Loucy (cell line): ENCODE measurements around the gene ZCCHC2.

ENCODE experiments used
- H2AFZ ChIP-seq: fragments of 200-600 bp; sonication (generic); 2 replicates; pipeline ENCODE4 v1.6.0; 2016; ENCODE audit warnings: antibody characterized with exemption, mild to moderate bottlenecking, low read length, moderate library complexity
- H3F3A ChIP-seq: fragments of 200-600 bp; 2 replicates; pipeline ENCODE4 v1.6.0; 2016; ENCODE audit warnings: antibody characterized with exemption, low read depth, mild to moderate bottlenecking
- H3K27me3 ChIP-seq: fragments of 200-600 bp; sonication (generic); 2 replicates; pipeline ENCODE4 v1.6.1; 2014; ENCODE audit warnings: low read length, mild to moderate bottlenecking; ENCODE audit not compliant: insufficient read depth, poor library complexity, severe bottlenecking
- H3K36me3 ChIP-seq: fragments of 200-600 bp; sonication (generic); 2 replicates; pipeline ENCODE4 v1.6.1; 2016; ENCODE audit warnings: low read length; ENCODE audit not compliant: insufficient read depth
- H3K4me1 ChIP-seq: fragments of 200-600 bp; sonication (generic); 2 replicates; pipeline ENCODE4 v1.5.1; 2014; ENCODE audit warnings: low read length, mild to moderate bottlenecking; ENCODE audit not compliant: insufficient read depth, poor library complexity, severe bottlenecking
- H3K4me2 ChIP-seq: fragments of 200-600 bp; sonication (generic); 2 replicates; pipeline ENCODE4 v1.6.0; 2014; ENCODE audit warnings: antibody characterized with exemption, low read length, low read depth, mild to moderate bottlenecking; ENCODE audit not compliant: poor library complexity, severe bottlenecking
- H3K4me3 ChIP-seq: fragments of 200-600 bp; sonication (generic); 2 replicates; pipeline ENCODE4 v1.5.1; 2014; ENCODE audit warnings: low read length, mild to moderate bottlenecking, mixed read lengths; ENCODE audit not compliant: poor library complexity, severe bottlenecking
- H3K79me2 ChIP-seq: fragments of 200-600 bp; sonication (generic); 2 replicates; pipeline ENCODE4 v1.6.1; 2014; ENCODE audit warnings: low read length; ENCODE audit not compliant: insufficient read depth
- H3K9ac ChIP-seq: fragments of 200-600 bp; sonication (generic); 2 replicates; pipeline ENCODE4 v1.6.0; 2014; ENCODE audit warnings: mild to moderate bottlenecking, low read depth, low read length, moderate library complexity; ENCODE audit not compliant: poor library complexity, severe bottlenecking
- H3K9me2 ChIP-seq: fragments of 200-600 bp; sonication (generic); replicated peaks from 2 replicates; pipeline ENCODE4 v1.6.1; 2016; ENCODE audit warnings: low read depth, low read length, mixed read lengths
- H3K9me3 ChIP-seq: fragments of 200-600 bp; sonication (generic); 2 replicates; pipeline ENCODE4 v1.6.1; 2014; ENCODE audit warnings: mild to moderate bottlenecking, antibody characterized with exemption, low read length, low read depth; ENCODE audit not compliant: insufficient read depth
- H4K20me1 ChIP-seq: fragments of 200-600 bp; sonication (generic); 2 replicates; pipeline ENCODE4 v1.6.0; 2014; ENCODE audit warnings: antibody characterized with exemption, low read length, mild to moderate bottlenecking; ENCODE audit not compliant: insufficient read depth, poor library complexity, severe bottlenecking
- CTCF ChIP-seq: fragments of 200-600 bp; sonication (generic); conservative IDR thresholded peaks from 2 replicates; pipeline ENCODE4 v1.5.1; 2014; ENCODE audit warnings: mild to moderate bottlenecking, antibody characterized with exemption, low read length
- EZH2phosphoT487 ChIP-seq: fragments of 200-600 bp; IDR thresholded peaks from 2 replicates; pipeline ENCODE4 v1.6.1; 2018; ENCODE audit warnings: antibody characterized with exemption, mild to moderate bottlenecking, moderate library complexity, borderline replicate concordance

The ZCCHC2 gene

GRCh38 chr18:62523631-62524439 is 1.0 kb downstream of the ZCCHC2 start:
- H4K20me1 ChIP-seq, result peaks cover 9% of the 10 kb centered on the region
- peak overlapping the region; percentile 75 for H2AFZ ChIP-seq
- no peaks in the 10 kb centered on the region for H3K9me3 ChIP-seq
- peaks cover 40% of the 10 kb centered on the region for H3K4me1 ChIP-seq
- no peaks in the 10 kb centered on the region for H3K36me3 ChIP-seq
- H3K27me3 ChIP-seq, result no peaks in the 10 kb centered on the region
- peak overlapping the region; percentile 79 for H3K9ac ChIP-seq
- peak overlapping the region; percentile 80 for H3K4me2 ChIP-seq
- no peaks in the 10 kb centered on the region for H3K9me2 ChIP-seq
- peaks cover 49% of the 10 kb centered on the region for H3K79me2 ChIP-seq
- H3K4me3 ChIP-seq, result peak overlapping the region; percentile 88
- TF ChIP-seq CTCF, result no peak
- TF ChIP-seq EZH2phosphoT487, result no peak
- peaks cover 5% of the 10 kb centered on the region; the same call in 1 of the 2 replicates for H3F3A ChIP-seq

- Histone ChIP-seq H4K20me1 (peaks cover 9% of the 10 kb centered on the region), H3K4me3 (peak overlapping the region; percentile 88), H3K9me2 (no peaks in the 10 kb centered on the region), H3K9me3 (no peaks in the 10 kb centered on the region), H3K9ac (peak overlapping the region; percentile 79), H3K36me3 (no peaks in the 10 kb centered on the region), H3F3A (peaks cover 5% of the 10 kb centered on the region; the same call in 1 of the 2 replicates), H2AFZ (peak overlapping the region; percentile 75; the same call in 1 of the 2 replicates), H3K79me2 (peaks cover 56% of the 10 kb centered on the region), H3K4me2 (peak overlapping the region; percentile 80), H3K27me3 (no peaks in the 10 kb centered on the region), H3K4me1 (peaks cover 42% of the 10 kb centered on the region)
- TF ChIP-seq EZH2phosphoT487 (no peak), CTCF (no peak)
These were observed 1.8 kb downstream of the ZCCHC2 start for GRCh38 chr18:62524440-62525200.

GRCh38 chr18:62525608-62526007 is 2.8 kb downstream of the ZCCHC2 start:
- Histone ChIP-seq H3K9ac (peak overlapping the region; percentile 79), H3F3A (peaks cover 5% of the 10 kb centered on the region; the same call in 1 of the 2 replicates), H3K9me2 (no peaks in the 10 kb centered on the region), H3K4me1 (peaks cover 48% of the 10 kb centered on the region), H3K4me2 (peak overlapping the region; percentile 80), H2AFZ (no peak overlapping the region), H3K4me3 (peak overlapping the region; percentile 88), H3K9me3 (no peaks in the 10 kb centered on the region), H3K79me2 (peaks cover 64% of the 10 kb centered on the region), H3K36me3 (no peaks in the 10 kb centered on the region), H3K27me3 (no peaks in the 10 kb centered on the region), H4K20me1 (peaks cover 9% of the 10 kb centered on the region)
- TF ChIP-seq CTCF (no peak), EZH2phosphoT487 (no peak)
